Measurements from ENCODE around the gene POLA1.
"Not testable (repeated sequence)": the region's sequence is repeated elsewhere in the genome, so short reads cannot be mapped to it uniquely, and the experiment has no call there.

POLA1 gene, protein sequence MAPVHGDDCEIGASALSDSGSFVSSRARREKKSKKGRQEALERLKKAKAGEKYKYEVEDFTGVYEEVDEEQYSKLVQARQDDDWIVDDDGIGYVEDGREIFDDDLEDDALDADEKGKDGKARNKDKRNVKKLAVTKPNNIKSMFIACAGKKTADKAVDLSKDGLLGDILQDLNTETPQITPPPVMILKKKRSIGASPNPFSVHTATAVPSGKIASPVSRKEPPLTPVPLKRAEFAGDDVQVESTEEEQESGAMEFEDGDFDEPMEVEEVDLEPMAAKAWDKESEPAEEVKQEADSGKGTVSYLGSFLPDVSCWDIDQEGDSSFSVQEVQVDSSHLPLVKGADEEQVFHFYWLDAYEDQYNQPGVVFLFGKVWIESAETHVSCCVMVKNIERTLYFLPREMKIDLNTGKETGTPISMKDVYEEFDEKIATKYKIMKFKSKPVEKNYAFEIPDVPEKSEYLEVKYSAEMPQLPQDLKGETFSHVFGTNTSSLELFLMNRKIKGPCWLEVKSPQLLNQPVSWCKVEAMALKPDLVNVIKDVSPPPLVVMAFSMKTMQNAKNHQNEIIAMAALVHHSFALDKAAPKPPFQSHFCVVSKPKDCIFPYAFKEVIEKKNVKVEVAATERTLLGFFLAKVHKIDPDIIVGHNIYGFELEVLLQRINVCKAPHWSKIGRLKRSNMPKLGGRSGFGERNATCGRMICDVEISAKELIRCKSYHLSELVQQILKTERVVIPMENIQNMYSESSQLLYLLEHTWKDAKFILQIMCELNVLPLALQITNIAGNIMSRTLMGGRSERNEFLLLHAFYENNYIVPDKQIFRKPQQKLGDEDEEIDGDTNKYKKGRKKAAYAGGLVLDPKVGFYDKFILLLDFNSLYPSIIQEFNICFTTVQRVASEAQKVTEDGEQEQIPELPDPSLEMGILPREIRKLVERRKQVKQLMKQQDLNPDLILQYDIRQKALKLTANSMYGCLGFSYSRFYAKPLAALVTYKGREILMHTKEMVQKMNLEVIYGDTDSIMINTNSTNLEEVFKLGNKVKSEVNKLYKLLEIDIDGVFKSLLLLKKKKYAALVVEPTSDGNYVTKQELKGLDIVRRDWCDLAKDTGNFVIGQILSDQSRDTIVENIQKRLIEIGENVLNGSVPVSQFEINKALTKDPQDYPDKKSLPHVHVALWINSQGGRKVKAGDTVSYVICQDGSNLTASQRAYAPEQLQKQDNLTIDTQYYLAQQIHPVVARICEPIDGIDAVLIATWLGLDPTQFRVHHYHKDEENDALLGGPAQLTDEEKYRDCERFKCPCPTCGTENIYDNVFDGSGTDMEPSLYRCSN (N-terminal part only)

DNA sequence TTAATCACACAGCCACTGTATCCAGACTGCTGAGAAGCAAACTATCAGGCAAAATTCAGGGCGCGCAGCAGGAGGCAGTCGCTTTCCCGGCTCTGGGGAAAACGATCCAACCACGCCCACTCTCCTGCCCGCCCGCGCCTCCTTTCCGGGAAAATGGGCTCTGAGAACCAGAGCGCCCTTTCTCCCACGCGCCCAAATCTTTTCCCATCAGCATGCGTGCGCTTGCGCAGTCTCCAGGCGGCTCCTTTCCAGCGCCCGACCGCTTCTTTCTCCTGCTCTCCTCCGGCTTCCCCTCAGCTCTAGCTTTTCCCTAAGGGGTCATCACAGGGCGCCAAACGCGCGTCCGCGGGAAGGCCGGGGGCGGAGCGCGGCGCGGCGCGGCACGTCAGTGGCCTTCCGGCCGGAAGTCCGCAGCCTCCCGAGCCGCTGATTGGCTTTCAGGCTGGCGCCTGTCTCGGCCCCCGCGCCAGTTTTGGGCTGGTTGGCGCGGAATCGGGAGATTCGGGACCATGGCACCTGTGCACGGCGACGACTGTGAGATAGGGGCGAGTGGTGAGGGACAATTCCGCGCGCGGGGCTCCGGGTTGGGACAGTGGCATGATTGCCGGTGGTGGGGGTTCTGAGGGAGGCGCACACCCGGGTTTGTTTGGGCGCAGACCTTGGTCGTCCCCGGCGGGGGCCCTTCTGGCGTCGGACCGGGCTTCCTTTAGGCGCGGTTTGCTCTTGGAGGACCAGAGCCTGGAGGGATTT lies at the start of gene POLA1:
Gene POLA1, plus strand, starts transcription at position 466 of the 750 bp plus-strand sequence. Its CDS starts 44 bp downstream, at position 510.
- Mint-ChIP-seq H3K9me3 (no peaks in the 10 kb centered on the region), H3K27me3 (ENCODE audit: low read depth) (no peaks in the 10 kb centered on the region), H3K27ac (peak within 1 kb of the TSS; percentile 91), H3K36me3 (ENCODE audit: low read depth) (peaks cover 9% of the 10 kb centered on the region), H3K4me3 (peak within 1 kb of the TSS; percentile 93), H3K4me1 (ENCODE audit: low read depth) (peaks cover 21% of the 10 kb centered on the region)
- peak; percentile 84 for DNase-seq (ENCODE audit: low spot score)

DNA sequence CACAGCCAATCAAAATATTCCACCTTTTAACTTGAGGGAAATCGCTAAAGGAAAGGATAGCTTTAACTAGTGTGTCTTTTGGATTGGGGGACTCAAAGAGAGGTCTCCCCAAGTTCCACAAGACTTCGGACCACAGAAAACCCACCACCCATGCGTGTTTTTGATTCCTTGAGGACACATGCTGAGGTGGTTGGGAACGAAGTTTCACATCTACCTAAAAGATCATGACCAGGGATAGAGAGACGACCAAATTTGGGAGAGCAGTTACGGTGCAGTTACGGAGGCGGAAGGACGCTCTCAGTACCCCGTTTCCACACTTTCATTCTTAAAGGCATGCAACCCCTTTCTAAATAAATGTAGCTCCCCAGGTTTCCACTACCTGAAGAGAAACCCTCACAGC lies 47.7 kb upstream of the POLA1 start:
- Mint-ChIP-seq H3K27ac (no peak overlapping the region), H3K36me3 (ENCODE audit: low read depth) (no peaks in the 10 kb centered on the region), H3K4me1 (ENCODE audit: low read depth) (peaks cover 17% of the 10 kb centered on the region), H3K4me3 (peak overlapping the region; percentile 54), H3K27me3 (ENCODE audit: low read depth) (peaks cover 16% of the 10 kb centered on the region), H3K9me3 (no peaks in the 10 kb centered on the region)
- no peak for DNase-seq (ENCODE audit: low spot score)

DNA sequence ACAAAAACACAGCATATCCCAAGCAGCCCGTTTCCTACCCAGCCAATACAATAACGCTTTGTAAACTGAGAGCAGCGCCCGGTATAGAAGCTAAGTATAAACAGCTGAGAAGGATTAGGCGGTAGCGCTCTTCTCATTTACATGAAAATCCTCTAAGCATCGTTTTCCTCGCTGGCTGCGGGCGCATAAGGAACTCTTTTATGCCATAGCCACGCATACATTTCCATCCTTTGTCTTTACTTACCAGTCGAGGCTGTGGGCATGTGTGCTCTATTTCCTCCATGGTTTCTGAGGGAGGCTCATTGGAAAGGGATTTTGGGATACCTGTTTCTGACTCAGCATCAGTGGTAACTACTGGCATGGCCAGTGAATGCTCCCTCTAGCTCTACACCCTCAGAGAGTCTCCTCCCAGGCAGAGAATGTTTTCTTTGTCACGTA lies 47.0 kb upstream of the POLA1 start:
- Mint-ChIP-seq H3K27ac (no peak overlapping the region), H3K4me1 (ENCODE audit: low read depth) (peaks cover 17% of the 10 kb centered on the region), H3K4me3 (peak overlapping the region; percentile 71), H3K9me3 (no peaks in the 10 kb centered on the region), H3K27me3 (ENCODE audit: low read depth) (peaks cover 16% of the 10 kb centered on the region), H3K36me3 (ENCODE audit: low read depth) (no peaks in the 10 kb centered on the region)
- no peak for DNase-seq (ENCODE audit: low spot score)

DNA sequence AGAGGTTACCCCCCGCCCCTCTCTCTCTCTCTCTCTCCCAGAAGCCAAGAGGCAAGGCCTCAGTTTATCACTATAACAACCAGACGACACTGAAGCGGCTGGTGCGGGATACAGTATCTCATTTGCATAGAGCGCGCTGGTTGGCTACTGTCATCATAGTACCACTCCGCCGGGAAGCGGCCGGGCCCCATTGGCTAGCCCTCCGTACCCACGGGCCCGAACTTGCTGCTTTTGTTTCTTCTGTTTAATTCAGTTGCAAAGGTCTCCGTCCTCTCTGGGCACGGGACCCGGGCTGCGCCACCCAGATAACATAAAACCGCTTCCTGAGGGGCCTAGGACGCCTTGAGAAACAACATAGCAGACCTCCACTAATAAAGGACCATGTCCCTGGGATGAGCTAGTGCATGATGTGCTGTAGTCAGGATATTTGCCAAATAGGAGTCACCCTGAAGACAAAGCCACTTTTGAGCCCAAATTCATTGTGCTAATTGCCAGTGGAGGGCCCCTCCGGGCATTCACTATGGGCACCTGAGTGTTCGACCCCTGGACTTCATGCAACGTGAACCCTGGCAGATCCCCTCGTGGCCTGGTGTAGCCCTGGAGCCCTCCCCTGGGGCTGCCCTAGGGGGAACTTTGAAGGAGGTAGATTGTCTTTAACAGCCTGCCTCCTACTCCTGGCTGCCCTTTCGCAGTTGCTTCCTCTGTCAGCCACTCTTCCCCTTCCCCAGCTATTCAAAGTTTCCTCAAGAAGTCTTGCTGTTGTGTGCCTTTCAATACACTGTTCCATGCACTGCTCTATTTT lies 46.3 kb upstream of the POLA1 start, which contains the start of gene PCYT1B:
Gene PCYT1B, minus strand, starts transcription at position 91 of the 802 bp plus-strand sequence. CDS start 242 bp downstream, outside the sequence.
- H3K4me1 Mint-ChIP-seq (ENCODE audit: low read depth): peaks cover 17% of the 10 kb centered on the region
- H3K27ac Mint-ChIP-seq: no peak within 1 kb of the TSS
- peak within 1 kb of the TSS; percentile 71 for H3K4me3 Mint-ChIP-seq
- peaks cover 13% of the 10 kb centered on the region for H3K27me3 Mint-ChIP-seq (ENCODE audit: low read depth)
- no peaks in the 10 kb centered on the region for H3K36me3 Mint-ChIP-seq (ENCODE audit: low read depth)
- DNase-seq (ENCODE audit: low spot score): peak; percentile 49
- no peaks in the 10 kb centered on the region for H3K9me3 Mint-ChIP-seq

DNA sequence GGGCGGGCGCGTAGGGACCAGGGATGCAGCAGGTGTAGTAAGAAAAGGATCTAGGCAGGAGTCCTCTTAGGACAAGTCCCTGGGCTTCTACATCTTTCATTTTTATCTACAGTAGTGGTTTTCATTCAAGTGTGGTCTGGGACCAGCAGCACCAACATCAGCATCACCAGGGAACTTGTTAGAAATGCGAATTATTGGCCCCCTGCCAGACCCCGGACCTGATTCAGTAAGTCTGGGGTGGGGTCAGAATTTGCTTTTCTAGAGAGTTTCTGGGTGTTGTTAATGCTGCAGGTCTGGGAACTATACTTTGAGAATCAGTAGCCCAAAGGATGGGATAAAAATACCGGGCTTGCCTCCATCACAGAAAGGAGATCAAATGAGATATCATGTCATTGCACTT lies 45.2 kb upstream of the POLA1 start:
- no peak for DNase-seq (ENCODE audit: low spot score)
- Mint-ChIP-seq H3K9me3 (no peaks in the 10 kb centered on the region), H3K4me3 (no peak overlapping the region), H3K27me3 (ENCODE audit: low read depth) (peaks cover 13% of the 10 kb centered on the region), H3K36me3 (ENCODE audit: low read depth) (no peaks in the 10 kb centered on the region), H3K27ac (no peak overlapping the region), H3K4me1 (ENCODE audit: low read depth) (peaks cover 17% of the 10 kb centered on the region)

DNA sequence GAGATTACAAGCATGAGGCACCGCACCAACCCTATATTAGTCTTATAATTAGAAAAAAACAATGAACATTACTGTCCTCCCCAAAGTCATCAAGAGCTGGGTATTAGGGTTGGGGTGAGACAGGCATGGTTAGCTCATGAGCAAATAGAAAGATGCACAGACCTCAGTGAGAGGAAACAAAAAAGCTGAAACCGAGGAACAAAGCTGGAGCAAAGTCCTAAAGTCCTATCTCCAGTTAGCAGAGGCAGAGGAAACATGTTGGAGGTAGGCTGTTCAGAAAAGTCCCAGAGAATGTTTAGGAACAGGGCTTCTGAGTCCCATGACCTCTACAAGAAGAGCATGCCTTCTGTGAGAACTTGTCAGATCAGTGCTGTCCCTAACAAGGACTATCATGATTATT lies 41.9 kb upstream of the POLA1 start:
- Mint-ChIP-seq H3K27ac (no peak overlapping the region), H3K27me3 (ENCODE audit: low read depth) (peaks cover 5% of the 10 kb centered on the region), H3K4me1 (ENCODE audit: low read depth) (peaks cover 9% of the 10 kb centered on the region), H3K4me3 (no peak overlapping the region), H3K9me3 (no peaks in the 10 kb centered on the region), H3K36me3 (ENCODE audit: low read depth) (no peaks in the 10 kb centered on the region)
- DNase-seq (ENCODE audit: low spot score): no peak

DNA sequence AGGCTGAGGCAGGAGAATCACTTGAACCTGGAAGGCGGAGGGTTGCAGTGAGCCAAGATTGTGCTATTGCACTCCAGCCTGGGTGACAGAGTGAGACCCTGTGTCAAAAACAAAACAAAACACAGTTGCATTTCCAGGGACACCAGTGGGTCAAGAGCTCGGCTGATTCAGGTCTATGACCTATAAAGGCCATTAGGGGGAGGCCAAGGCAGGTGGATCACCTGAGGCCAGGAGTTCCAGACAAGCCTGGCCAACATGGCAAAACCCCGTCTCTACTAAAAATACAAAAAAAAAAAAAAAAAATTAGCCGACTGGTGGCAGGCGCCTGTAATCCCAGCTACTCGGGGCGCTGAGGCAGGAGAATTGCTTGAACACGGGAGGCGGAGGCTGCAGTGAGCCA lies 38.0 kb upstream of the POLA1 start:
- not testable (repeated sequence) for H3K4me3 Mint-ChIP-seq; H3K27ac Mint-ChIP-seq; H3K4me1 Mint-ChIP-seq (ENCODE audit: low read depth); DNase-seq (ENCODE audit: low spot score); H3K27me3 Mint-ChIP-seq (ENCODE audit: low read depth); H3K9me3 Mint-ChIP-seq; H3K36me3 Mint-ChIP-seq (ENCODE audit: low read depth)

DNA sequence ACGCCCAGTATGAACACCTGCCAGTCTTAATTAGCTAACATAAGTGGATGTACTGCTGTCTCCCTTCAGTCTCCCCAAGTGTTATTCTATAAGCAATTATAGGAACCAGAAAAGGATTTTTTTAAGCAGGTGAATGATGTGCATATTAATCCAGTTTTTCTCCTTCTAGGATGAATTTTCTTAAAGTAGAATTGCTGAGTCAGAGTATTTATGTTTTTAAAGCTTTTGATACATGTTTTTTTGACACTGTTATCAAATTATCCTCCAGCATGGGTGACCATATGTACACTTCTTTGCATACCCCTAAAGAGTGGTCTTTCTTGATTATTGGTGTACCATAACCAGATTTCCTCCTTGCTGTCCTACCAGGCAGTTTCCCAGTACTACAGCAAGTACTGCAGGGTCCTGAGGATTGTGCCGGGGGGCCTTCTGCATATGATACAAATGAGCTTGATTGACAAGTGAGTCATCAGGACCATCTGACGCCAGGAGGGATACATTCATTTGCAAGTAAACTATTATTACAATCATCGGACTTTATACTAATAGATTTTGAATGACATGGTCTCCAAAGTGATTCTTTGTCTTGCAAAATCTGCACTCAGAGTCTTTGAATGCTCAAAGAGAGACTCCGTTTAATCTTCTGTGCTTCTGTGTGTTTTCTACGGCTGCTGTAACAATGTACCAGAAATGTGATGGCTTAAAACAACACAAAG lies 35.9 kb upstream of the POLA1 start:
- Mint-ChIP-seq H3K4me1 (ENCODE audit: low read depth) (no peaks in the 10 kb centered on the region), H3K4me3 (no peak overlapping the region), H3K36me3 (ENCODE audit: low read depth) (no peaks in the 10 kb centered on the region), H3K9me3 (no peaks in the 10 kb centered on the region), H3K27ac (no peak overlapping the region), H3K27me3 (ENCODE audit: low read depth) (peaks cover 5% of the 10 kb centered on the region)
- no peak for DNase-seq (ENCODE audit: low spot score)

DNA sequence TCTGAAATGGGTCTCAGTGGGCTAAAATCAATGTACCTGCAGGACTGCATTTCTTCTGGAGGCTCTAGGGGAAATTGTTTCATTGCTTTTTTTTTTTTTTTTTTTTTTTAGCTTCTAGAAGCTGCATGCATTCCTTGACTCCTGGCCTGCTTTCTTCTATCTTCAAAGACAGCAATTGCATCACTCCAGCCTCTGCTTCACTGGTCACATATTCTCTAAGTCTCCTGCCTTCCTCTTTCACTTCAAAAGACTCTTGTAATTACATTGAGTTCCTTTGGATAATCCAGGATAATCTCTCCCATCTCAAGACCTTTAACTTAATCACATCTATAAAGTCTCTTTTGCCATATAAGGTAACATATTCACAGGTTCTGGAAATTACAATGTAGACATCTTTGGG lies 35.3 kb upstream of the POLA1 start:
- H3K9me3 Mint-ChIP-seq: no peaks in the 10 kb centered on the region
- no peak overlapping the region for H3K27ac Mint-ChIP-seq
- no peak for DNase-seq (ENCODE audit: low spot score)
- H3K4me3 Mint-ChIP-seq: no peak overlapping the region
- peaks cover 5% of the 10 kb centered on the region for H3K27me3 Mint-ChIP-seq (ENCODE audit: low read depth)
- H3K36me3 Mint-ChIP-seq (ENCODE audit: low read depth): no peaks in the 10 kb centered on the region
- no peaks in the 10 kb centered on the region for H3K4me1 Mint-ChIP-seq (ENCODE audit: low read depth)

DNA sequence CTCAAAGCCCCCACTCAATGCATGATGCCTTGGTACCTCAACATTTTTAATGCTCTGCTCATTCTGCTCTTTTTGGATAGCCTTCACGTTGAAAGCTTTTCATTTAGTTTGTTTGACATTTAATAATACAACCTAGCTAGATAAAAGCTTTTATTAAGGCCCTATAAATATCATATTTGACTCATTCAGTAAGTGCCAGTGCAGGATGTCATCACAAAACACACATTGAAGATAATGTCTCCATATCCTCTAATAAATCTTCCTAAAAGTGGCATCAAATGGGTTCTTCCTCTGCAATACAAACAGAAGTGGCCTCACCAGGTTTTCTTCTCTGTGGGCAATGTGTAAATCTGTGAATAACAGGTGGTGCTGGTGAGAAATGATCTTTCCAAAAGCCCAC lies 34.6 kb upstream of the POLA1 start:
- no peaks in the 10 kb centered on the region for H3K36me3 Mint-ChIP-seq (ENCODE audit: low read depth)
- H3K27me3 Mint-ChIP-seq (ENCODE audit: low read depth): peaks cover 5% of the 10 kb centered on the region
- no peak overlapping the region for H3K27ac Mint-ChIP-seq
- H3K4me3 Mint-ChIP-seq: no peak overlapping the region
- no peak for DNase-seq (ENCODE audit: low spot score)
- no peaks in the 10 kb centered on the region for H3K9me3 Mint-ChIP-seq
- H3K4me1 Mint-ChIP-seq (ENCODE audit: low read depth): no peaks in the 10 kb centered on the region

DNA sequence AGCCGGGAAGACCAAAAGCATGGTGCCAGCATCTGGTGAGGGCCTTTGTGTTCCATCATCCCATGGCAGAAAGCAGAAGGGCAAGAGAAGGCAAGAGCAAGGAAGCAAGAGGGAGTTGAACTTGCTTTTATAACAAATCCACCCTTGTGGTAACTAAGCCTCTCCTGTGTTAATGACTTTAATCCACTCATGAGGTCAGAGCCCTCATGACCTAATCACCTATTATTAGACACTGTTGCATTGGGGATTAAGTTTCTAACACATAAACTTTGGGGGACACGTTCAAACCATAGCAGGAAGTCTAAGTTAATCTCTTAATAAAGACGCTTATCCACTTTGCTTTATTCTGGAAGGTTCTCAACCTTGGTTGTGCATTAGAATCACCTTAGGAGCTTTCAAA lies 34.1 kb upstream of the POLA1 start:
- no peaks in the 10 kb centered on the region for H3K4me1 Mint-ChIP-seq (ENCODE audit: low read depth)
- peaks cover 5% of the 10 kb centered on the region for H3K27me3 Mint-ChIP-seq (ENCODE audit: low read depth)
- H3K9me3 Mint-ChIP-seq: no peaks in the 10 kb centered on the region

DNA sequence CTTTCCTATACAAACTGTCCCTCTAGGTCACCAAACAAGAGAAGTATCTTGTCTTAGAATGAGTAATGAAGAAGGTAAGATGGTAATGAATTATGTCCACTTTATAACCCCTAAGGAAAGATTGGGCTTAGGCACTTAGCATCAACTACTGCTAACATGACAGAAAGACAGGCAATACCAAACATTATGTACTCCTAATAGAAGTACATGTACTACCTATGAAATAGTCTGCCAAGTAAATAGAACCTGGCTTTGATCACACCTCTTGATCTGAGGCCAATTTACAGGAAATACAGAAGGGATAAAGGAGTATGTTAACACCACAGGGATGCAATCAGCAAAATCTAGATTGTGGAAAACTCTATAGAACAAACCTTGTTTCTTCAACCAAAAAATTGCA lies 32.4 kb upstream of the POLA1 start:
- Mint-ChIP-seq H3K4me1 (ENCODE audit: low read depth) (no peaks in the 10 kb centered on the region), H3K27ac (no peak overlapping the region), H3K4me3 (no peak overlapping the region), H3K27me3 (ENCODE audit: low read depth) (peaks cover 5% of the 10 kb centered on the region), H3K36me3 (ENCODE audit: low read depth) (no peaks in the 10 kb centered on the region), H3K9me3 (no peaks in the 10 kb centered on the region)
- DNase-seq (ENCODE audit: low spot score): no peak

More for the DNA sequence above, 34.1 kb upstream of the POLA1 start:
- H3K36me3 Mint-ChIP-seq (ENCODE audit: low read depth): no peaks in the 10 kb centered on the region
- H3K27ac Mint-ChIP-seq: no peak overlapping the region
- no peak overlapping the region for H3K4me3 Mint-ChIP-seq
- DNase-seq (ENCODE audit: low spot score): no peak

All from T-helper 2 cell treated with Interferon-gamma antibody and Interleukin-4, amounts not matched to agents 5 μg/mL and 100 μg/mL, for 36 hours (primary cell).